GM12865 (cell line): ENCODE results near the gene SPACA6.

Experiments
- DNase-seq: peaks from one replicate; pipeline ENCODE4 v3.0.0; 2010; ENCODE audit warnings: low read depth
- H3K4me3 ChIP-seq: 2 replicates; pipeline ENCODE4 v1.5.1; 2011; ENCODE audit warnings: mild to moderate bottlenecking, low read depth, low read length, control low read depth
- CTCF ChIP-seq: IDR thresholded peaks from 2 replicates; pipeline ENCODE4 v1.5.1; 2011; ENCODE audit warnings: low read length, control low read depth, low read depth, inconsistent platforms; ENCODE audit not compliant: insufficient read depth; ENCODE audit errors: missing control alignments

SPACA6 gene

DNA sequence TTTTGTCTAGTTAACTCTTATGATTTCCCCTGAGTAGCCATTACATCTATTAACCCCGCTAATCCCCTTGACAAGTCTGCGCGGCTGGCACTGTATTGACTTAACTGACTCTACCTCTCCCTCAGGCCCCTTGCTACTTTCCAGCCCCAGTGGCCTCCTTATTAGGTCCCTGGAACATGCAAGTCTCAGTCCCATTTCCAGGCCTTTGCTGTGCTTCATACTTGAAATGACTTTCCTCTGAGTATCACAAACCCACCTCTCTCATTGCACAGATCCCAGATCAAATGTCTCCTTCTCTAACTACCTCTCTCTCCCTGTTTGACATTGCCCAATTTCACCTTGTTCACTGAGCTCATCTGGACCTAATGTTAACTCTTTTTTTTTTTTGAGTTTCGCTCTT lies 13.2 kb downstream of the SPACA6 start:
- no peak for DNase-seq
- no peak overlapping the region for H3K4me3 ChIP-seq
- TF ChIP-seq CTCF: no peak

DNA sequence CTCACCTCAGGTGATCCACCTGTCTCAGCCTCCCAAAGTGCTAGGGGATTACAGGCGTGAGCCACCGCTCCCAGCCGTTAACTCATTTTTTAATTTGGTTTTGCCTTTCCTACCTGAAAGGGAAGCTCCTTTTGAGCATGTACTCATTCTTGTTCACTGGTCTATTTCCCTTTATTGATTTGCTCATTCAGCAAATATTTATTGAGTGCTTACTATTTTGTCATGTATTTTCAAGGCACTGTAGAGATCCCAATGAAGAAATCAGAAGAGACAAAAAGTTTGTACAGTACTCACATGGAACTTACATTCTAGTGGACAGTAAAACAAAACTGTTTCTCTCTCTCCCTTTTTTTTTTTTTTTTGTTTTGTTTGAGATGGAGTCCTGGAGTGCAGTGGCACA lies 13.8 kb downstream of the SPACA6 start:
- DNase-seq: no peak
- no peak overlapping the region for H3K4me3 ChIP-seq
- no peak for TF ChIP-seq CTCF

DNA sequence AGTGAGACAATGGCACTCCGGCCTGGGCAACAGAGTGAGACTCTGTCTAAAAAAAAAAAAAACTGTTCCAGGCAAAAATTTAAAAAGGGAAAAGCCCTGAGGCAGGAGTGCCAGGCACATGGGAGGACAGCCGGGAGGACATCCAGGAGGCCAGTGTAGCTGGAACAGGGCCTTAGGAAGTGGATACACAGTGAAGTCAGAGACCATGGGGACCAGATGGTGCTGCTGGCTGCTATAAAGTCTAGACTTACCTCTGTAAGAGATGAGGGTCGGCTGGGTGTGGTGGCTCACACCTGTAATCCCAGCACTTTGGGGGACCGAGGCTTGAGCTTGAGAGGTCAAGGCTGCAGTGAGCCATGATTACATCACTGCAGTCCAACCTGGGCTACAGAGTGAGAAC lies 15.7 kb downstream of the SPACA6 start:
- no peak for TF ChIP-seq CTCF
- H3K4me3 ChIP-seq: no peak overlapping the region
- DNase-seq: no peak

- no peak overlapping the region for H3K4me3 ChIP-seq
- TF ChIP-seq CTCF: no peak
- DNase-seq: no peak
These were observed 16.4 kb downstream of the SPACA6 start for GRCh38 chr19:51709575-51709974.

- no peak for DNase-seq
- H3K4me3 ChIP-seq: no peak overlapping the region
- no peak for TF ChIP-seq CTCF
These were observed 17.0 kb downstream of the SPACA6 start for GRCh38 chr19:51710163-51710562.

- H3K4me3 ChIP-seq: no peak overlapping the region
- DNase-seq: no peak
- TF ChIP-seq CTCF: no peak
These were observed 18.6 kb downstream of the SPACA6 start for GRCh38 chr19:51711702-51712101.

GRCh38 chr19:51712461-51713081 lies 19.4 kb downstream of the SPACA6 start:
- DNase-seq: peak; percentile 30
- H3K4me3 ChIP-seq: no peak overlapping the region
- peak; percentile 36 for TF ChIP-seq CTCF
